Kidney (tissue), 14 donors: Measurements from ENCODE around the gene TPK1. TPM values are rescaled to one million over a fixed set of nuclear protein-coding genes. Genes with fewer than 3 reads are reported as not detected.

Experiments used
- DNase-seq, 5 donors: peaks; one replicate each; pipeline ENCODE4 v3.0.0-alpha.2; 2013 to 2020
- FAIRE-seq: peaks from 2 replicates; lab custom pipeline; 2012; peaks lifted over from hg19 to GRCh38; lab: Jason Lieb, UNC
- H3K27ac ChIP-seq, 2 donors: one replicate each; pipeline ENCODE4 v1.7.0; 2013; ENCODE audit warnings: low read depth in 2 of 2, low read length in 2 of 2, inconsistent platforms in 1 of 2
- H3K27me3 ChIP-seq: one replicate; pipeline ENCODE4 v1.7.1; 2013; ENCODE audit warnings: low read length, inconsistent platforms; ENCODE audit not compliant: control insufficient read depth, insufficient read depth
- H3K36me3 ChIP-seq, 3 donors: one replicate each; pipeline versions ENCODE4 v1.7.0 to v1.7.1; 2013; ENCODE audit warnings: low read length in 3 of 3, control low read depth in 1 of 3, inconsistent platforms in 1 of 3; ENCODE audit not compliant: insufficient read depth in 3 of 3, control insufficient read depth in 2 of 3
- H3K4me1 ChIP-seq, 3 donors: one replicate each; pipeline versions ENCODE4 v1.7.0 to v1.7.1; 2013; ENCODE audit warnings: low read length in 3 of 3, inconsistent platforms in 1 of 3, low read depth in 1 of 3; ENCODE audit not compliant: control insufficient read depth in 2 of 3, insufficient read depth in 2 of 3
- H3K4me3 ChIP-seq, 3 donors: one replicate each; pipeline versions ENCODE4 v1.7.0 to v1.8.1; 2013; ENCODE audit warnings: low read length in 3 of 3, control low read depth in 1 of 3, inconsistent platforms in 1 of 3
- H3K9ac ChIP-seq, 3 donors: one replicate each; pipeline versions ENCODE4 v1.7.0 to v1.7.1; 2013; ENCODE audit warnings: low read length in 3 of 3, control low read depth in 1 of 3, inconsistent platforms in 1 of 3
- H3K9me3 ChIP-seq, 3 donors: one replicate each; pipeline versions ENCODE4 v1.7.0 to v1.7.1; 2013; ENCODE audit warnings: low read length in 3 of 3, control low read depth in 1 of 3, inconsistent platforms in 1 of 3; ENCODE audit not compliant: control insufficient read depth in 2 of 3, insufficient read depth in 1 of 3
- intact Hi-C: fragments of 100-400 bp; cut with DNase I; formaldehyde crosslinking; loops from one replicate; pipeline ENCODE4 v1.11.1; 2022
- polyA plus RNA-seq: library from polyadenylated mRNA; stranded (reverse); fragments of 350-450 nt; fragmentation: Illumina TruSeq; extraction: RNeasy Lipid Tissue Mini Kit (QIAGEN cat#74804); gene quantifications from one replicate; pipeline ENCODE4 v1.2.3, GENCODE V29; 2014; ENCODE audit warnings: low read depth, low replicate concordance; ENCODE audit not compliant: insufficient read depth
- total RNA-seq: library from RNA; stranded (reverse); fragmentation: NEBNext Ultra II Directional; extraction: Animal tissue kit (Norgen Biotek cat#: 25700); gene quantifications from one replicate; pipeline ENCODE4 v1.2.1, GENCODE V29; 2021
- TF ChIP-seq, protein P1 (sequence below): IDR thresholded peaks from 3 replicates; pipeline ENCODE4 v1.5.1; 2012; ENCODE audit warnings: mild to moderate bottlenecking, moderate library complexity, borderline replicate concordance; ENCODE audit not compliant: insufficient read depth; ENCODE audit errors: extremely low read depth
- donor health status: control.
- donor health status: control.
- donor health status: control.
- donor health status: control.
- donor health status: control.
- donor health status: DM: yes; HTN: yes; CAD: no.
- donor health status: Normal renal cell carcinoma (clear cell type).

The TPK1 gene
- total and polyA plus RNA-seq, 2 donors from 2014 or later: 5.3 to 15.5 TPM

DNA sequence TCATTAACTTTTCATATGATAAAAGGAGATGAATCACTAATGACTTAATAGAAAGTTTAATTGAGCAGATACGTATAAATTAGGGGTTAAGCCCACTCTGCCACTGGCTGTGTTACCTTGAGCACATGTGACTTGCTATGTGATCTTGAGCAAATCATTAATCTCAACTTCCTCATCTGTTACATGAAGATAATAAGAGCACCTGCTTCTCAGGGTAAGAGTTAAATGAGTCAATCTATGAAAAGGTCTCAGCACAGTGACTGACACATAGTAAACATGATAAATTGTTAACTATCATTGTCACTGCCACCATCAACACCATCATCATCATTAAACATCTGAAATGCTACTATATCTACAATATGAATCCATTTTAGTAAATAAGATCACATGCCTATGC is 110.8 kb downstream of the TPK1 start:
- Histone ChIP-seq H3K9ac (no peak overlapping the region), H3K9me3 (no peaks in the 10 kb centered on the region), H3K4me3 (no peak overlapping the region), H3K27me3 (no peaks in the 10 kb centered on the region), H3K27ac (no peak overlapping the region), H3K4me1 (peaks cover 0 to 4% (median 2%) of the 10 kb centered on the region in 3 donors), H3K36me3 (no peaks in the 10 kb centered on the region)
- FAIRE-seq (no peak), DNase-seq (peak in 1 of 5 donors; percentile 31)
- TF ChIP-seq, protein P1, sequence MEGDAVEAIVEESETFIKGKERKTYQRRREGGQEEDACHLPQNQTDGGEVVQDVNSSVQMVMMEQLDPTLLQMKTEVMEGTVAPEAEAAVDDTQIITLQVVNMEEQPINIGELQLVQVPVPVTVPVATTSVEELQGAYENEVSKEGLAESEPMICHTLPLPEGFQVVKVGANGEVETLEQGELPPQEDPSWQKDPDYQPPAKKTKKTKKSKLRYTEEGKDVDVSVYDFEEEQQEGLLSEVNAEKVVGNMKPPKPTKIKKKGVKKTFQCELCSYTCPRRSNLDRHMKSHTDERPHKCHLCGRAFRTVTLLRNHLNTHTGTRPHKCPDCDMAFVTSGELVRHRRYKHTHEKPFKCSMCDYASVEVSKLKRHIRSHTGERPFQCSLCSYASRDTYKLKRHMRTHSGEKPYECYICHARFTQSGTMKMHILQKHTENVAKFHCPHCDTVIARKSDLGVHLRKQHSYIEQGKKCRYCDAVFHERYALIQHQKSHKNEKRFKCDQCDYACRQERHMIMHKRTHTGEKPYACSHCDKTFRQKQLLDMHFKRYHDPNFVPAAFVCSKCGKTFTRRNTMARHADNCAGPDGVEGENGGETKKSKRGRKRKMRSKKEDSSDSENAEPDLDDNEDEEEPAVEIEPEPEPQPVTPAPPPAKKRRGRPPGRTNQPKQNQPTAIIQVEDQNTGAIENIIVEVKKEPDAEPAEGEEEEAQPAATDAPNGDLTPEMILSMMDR: no peak
- intact Hi-C loops: no loop called here

DNA sequence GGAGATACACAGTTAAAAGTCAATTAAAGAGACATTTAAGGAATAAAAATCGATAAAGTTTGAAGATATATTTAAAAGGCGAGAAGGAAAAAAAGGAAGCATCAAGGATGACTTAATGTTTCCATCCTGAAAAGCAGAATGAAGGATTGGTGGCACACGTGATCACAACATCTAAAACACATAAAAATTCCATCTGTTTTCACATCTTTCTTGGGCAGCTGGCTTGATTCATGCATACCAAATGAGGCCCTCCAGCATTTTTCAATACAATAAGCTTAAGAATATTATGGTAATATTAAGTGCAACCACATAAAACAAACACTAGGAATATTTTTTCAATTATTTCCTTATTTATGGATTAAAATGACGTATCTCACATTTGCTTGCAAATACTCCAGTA is 112.6 kb downstream of the TPK1 start:
- no peak overlapping the region for H3K9ac ChIP-seq
- FAIRE-seq: no peak

DNA sequence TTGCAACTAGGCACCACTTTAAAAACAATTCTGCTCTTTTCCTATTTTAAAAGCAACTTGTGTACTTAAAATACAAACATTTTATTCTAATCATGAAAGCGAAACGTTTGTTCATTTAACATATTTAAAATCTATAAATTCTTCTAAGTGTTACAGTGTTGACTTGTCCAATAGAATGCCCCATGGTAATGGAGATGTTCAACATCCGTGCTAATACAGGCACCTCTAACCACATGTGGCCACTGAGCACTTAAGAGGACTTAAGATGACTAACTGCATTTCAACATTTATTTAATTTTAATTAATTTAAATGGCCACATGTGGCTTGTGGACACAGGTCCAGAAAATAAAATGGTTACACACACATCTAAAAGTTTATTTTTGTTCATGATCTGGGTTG is 115.1 kb downstream of the TPK1 start:
- Histone ChIP-seq H3K9me3 (peaks cover 0 to 2% (median 0%) of the 10 kb centered on the region in 3 donors), H3K4me1 (peaks cover 0 to 4% (median 2%) of the 10 kb centered on the region in 3 donors), H3K9ac (no peak overlapping the region), H3K4me3 (no peak overlapping the region), H3K27me3 (no peaks in the 10 kb centered on the region), H3K36me3 (no peaks in the 10 kb centered on the region), H3K27ac (no peak overlapping the region)
- intact Hi-C loops: no loop called here
- no peak for FAIRE-seq
- TF ChIP-seq, protein P1: no peak
- no peak for DNase-seq

More for the DNA sequence above, 112.6 kb downstream of the TPK1 start:
- Histone ChIP-seq H3K9me3 (peaks cover 0 to 2% (median 0%) of the 10 kb centered on the region in 3 donors), H3K4me1 (peaks cover 0 to 4% (median 2%) of the 10 kb centered on the region in 3 donors), H3K27ac (no peak overlapping the region), H3K4me3 (no peak overlapping the region), H3K27me3 (no peaks in the 10 kb centered on the region), H3K36me3 (no peaks in the 10 kb centered on the region)
- DNase-seq: peak in 2 of 5 donors; percentile 36 to 46
- TF ChIP-seq, protein P1: no peak
- intact Hi-C loops: no loop called here

DNA sequence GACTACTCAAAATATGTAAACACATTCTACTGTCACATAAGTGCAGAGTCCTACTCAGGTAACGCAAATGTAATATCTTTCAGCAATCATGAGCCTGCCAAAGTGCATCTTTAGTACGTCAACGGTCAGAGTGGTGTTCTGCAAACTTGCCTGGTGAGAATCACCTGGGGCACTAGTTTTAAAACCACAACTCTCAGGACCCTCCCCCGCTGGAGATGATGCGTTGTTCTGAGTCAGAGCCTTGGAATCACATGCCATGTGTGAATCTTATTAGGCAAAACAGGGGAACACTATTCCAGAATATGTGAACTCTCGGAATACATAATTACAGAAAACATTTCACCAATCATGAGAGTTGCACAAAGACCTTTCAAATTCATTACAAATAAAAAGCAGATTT is 115.7 kb downstream of the TPK1 start:
- no peak overlapping the region for H3K27ac ChIP-seq
- no peaks in the 10 kb centered on the region for H3K36me3 ChIP-seq
- no peak for FAIRE-seq
- no peak overlapping the region for H3K9ac ChIP-seq
- H3K4me1 ChIP-seq: peaks cover 0 to 4% (median 2%) of the 10 kb centered on the region in 3 donors
- H3K9me3 ChIP-seq: peaks cover 0 to 2% (median 0%) of the 10 kb centered on the region in 3 donors
- H3K4me3 ChIP-seq: no peak overlapping the region
- H3K27me3 ChIP-seq: no peaks in the 10 kb centered on the region
- intact Hi-C loops: no loop called here
- TF ChIP-seq, protein P1: no peak
- DNase-seq: no peak
